ENCODE data around the gene FZD8.

Gene FZD8

GRCh38 chr10:35600193-35600592, 41.9 kb downstream of the FZD8 start:
- DNase-seq = no peak

- DNase-seq = no peak
Observed at GRCh38 chr10:35598379-35598778, 43.7 kb downstream of the FZD8 start.

- no peak for DNase-seq
Observed at GRCh38 chr10:35595106-35595505, 47.0 kb downstream of the FZD8 start.

GRCh38 chr10:35594115-35595079, 47.7 kb downstream of the FZD8 start:
- DNase-seq = no peak

DNA sequence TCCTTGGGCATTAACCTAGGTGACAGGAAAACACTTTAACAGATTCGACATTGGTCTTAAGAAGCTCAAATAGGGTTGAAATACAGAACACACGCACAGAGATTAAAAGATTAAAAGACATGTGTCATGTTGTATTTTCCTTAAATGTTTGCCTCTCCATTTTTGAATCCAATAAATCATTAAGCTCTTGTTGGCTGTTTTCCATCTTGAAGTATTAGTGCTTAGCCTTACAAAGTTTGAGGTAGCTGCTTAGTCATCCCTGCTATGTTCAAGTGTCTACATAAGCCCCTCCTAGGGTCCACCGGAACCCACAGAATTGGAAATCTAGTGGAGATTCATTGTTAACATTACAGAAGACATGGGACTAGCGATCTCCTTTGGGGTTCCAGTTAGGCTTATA, 49.7 kb downstream of the FZD8 start:
- DNase-seq = no peak

- DNase-seq = no peak
Observed at GRCh38 chr10:35588836-35589235, 53.3 kb downstream of the FZD8 start.

All from SHP77 treated with DMSO at 0.1 percent for 48 hours (cell line).